Measurements from ENCODE around the gene UBR1. TPM values are rescaled to one million over a fixed set of nuclear protein-coding genes. Genes with fewer than 3 reads are reported as not detected.

UBR1 gene
- total and polyA plus RNA-seq, 2 donors from 2014 or later = 6.0 to 36.9 TPM

DNA sequence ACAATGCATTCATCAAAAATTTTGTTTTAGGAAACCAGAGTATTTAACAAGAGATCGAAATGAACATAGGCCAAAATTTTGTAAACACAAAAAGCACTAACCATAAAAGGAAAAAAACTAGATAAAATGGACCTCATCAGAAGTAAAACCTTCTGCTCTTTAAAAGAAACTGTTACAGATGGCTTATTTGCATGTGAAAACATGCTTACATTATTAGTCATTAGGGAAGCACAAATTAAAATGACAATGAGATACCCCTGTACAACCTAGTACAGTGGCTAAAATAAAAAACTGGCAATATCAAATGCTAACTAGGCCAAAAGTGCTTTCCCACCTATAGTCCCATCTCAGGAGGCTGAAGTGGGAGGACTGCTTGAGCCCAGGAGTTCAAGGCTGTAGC, 19.3 kb downstream of the UBR1 start:
- TF ChIP-seq, protein P1, sequence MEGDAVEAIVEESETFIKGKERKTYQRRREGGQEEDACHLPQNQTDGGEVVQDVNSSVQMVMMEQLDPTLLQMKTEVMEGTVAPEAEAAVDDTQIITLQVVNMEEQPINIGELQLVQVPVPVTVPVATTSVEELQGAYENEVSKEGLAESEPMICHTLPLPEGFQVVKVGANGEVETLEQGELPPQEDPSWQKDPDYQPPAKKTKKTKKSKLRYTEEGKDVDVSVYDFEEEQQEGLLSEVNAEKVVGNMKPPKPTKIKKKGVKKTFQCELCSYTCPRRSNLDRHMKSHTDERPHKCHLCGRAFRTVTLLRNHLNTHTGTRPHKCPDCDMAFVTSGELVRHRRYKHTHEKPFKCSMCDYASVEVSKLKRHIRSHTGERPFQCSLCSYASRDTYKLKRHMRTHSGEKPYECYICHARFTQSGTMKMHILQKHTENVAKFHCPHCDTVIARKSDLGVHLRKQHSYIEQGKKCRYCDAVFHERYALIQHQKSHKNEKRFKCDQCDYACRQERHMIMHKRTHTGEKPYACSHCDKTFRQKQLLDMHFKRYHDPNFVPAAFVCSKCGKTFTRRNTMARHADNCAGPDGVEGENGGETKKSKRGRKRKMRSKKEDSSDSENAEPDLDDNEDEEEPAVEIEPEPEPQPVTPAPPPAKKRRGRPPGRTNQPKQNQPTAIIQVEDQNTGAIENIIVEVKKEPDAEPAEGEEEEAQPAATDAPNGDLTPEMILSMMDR (IDR thresholded peaks at IDR 0.05; ENCODE audit: borderline replicate concordance, extremely low read depth, insufficient read depth) = no peak
- no peak for FAIRE-seq
- Histone ChIP-seq H3K36me3 (ENCODE audit: control insufficient read depth in 2 of 3, insufficient read depth in 3 of 3, low read length in 3 of 3) (no peaks in the 10 kb centered on the region), H3K4me1 (ENCODE audit: control insufficient read depth in 2 of 3, insufficient read depth in 2 of 3, low read depth in 1 of 3, low read length in 3 of 3) (no peaks in the 10 kb centered on the region), H3K27ac (ENCODE audit: low read depth in 2 of 2, low read length in 2 of 2) (no peak overlapping the region), H3K27me3 (ENCODE audit: control insufficient read depth, insufficient read depth, low read length) (no peaks in the 10 kb centered on the region), H3K9ac (ENCODE audit: low read length in 3 of 3) (no peak overlapping the region), H3K9me3 (ENCODE audit: control insufficient read depth in 2 of 3, insufficient read depth in 1 of 3, low read length in 3 of 3) (no peaks in the 10 kb centered on the region), H3K4me3 (ENCODE audit: low read length in 3 of 3) (no peak overlapping the region)
- intact Hi-C loops (cut with DNase I) = no loop called here
- DNase-seq = no peak

DNA sequence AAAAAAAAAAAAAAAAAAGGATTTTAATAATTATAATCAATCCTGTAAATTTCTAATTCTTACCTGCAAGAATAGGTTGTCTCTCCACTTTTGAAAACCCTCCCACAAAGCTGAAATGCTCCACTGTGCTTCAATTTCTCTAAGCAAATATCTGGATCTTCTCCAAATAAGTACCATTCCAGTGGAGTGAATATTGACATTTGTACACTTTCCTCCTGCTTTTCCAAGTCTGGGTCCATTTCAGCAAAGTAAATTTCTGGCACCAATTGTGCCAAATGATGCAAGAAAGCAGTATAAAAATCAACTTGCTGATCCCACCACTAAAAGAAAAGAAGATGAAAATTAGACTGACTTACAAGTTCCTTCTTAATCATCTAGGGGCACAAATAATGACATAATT, 19.9 kb downstream of the UBR1 start:
- Histone ChIP-seq H3K4me3 (ENCODE audit: low read length in 3 of 3) (no peak overlapping the region), H3K9ac (ENCODE audit: low read length in 3 of 3) (no peak overlapping the region), H3K9me3 (ENCODE audit: control insufficient read depth in 2 of 3, insufficient read depth in 1 of 3, low read length in 3 of 3) (no peaks in the 10 kb centered on the region), H3K36me3 (ENCODE audit: control insufficient read depth in 2 of 3, insufficient read depth in 3 of 3, low read length in 3 of 3) (peaks cover 0 to 2% (median under 1%) of the 10 kb centered on the region in 3 donors), H3K27ac (ENCODE audit: low read depth in 2 of 2, low read length in 2 of 2) (no peak overlapping the region), H3K4me1 (ENCODE audit: control insufficient read depth in 2 of 3, insufficient read depth in 2 of 3, low read depth in 1 of 3, low read length in 3 of 3) (no peaks in the 10 kb centered on the region), H3K27me3 (ENCODE audit: control insufficient read depth, insufficient read depth, low read length) (no peaks in the 10 kb centered on the region)
- FAIRE-seq (no peak), DNase-seq (no peak)
- TF ChIP-seq, protein P1 (IDR thresholded peaks at IDR 0.05; ENCODE audit: borderline replicate concordance, extremely low read depth, insufficient read depth) = no peak
- intact Hi-C loops (cut with DNase I) = no loop called here

DNA sequence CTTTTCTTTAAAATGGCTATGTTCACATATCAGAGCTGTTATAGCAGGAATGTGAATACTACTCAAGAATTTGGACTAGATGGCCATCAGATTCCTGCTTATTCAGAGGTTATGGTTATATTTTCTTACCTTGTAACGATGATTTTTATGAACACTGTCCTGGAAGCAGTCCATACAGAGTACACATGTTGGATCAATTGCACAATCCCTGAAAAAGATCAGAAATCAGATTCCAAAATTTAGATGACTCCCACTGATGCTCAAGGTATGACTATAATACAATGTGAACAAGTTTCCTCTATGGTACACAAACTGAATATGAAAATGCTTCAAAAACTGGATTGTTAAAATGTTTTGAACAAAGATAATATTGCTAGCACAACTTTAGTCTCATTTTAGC, 23.3 kb downstream of the UBR1 start:
- DNase-seq (no peak), FAIRE-seq (no peak)
- Histone ChIP-seq H3K36me3 (ENCODE audit: control insufficient read depth in 2 of 3, insufficient read depth in 3 of 3, low read length in 3 of 3) (peaks cover 2 to 10% (median 4%) of the 10 kb centered on the region in 3 donors), H3K9me3 (ENCODE audit: control insufficient read depth in 2 of 3, insufficient read depth in 1 of 3, low read length in 3 of 3) (no peaks in the 10 kb centered on the region), H3K4me3 (ENCODE audit: low read length in 3 of 3) (no peak overlapping the region), H3K9ac (ENCODE audit: low read length in 3 of 3) (no peak overlapping the region), H3K27me3 (ENCODE audit: control insufficient read depth, insufficient read depth, low read length) (no peaks in the 10 kb centered on the region), H3K27ac (ENCODE audit: low read depth in 2 of 2, low read length in 2 of 2) (no peak overlapping the region), H3K4me1 (ENCODE audit: control insufficient read depth in 2 of 3, insufficient read depth in 2 of 3, low read depth in 1 of 3, low read length in 3 of 3) (no peaks in the 10 kb centered on the region)
- TF ChIP-seq, protein P1 (IDR thresholded peaks at IDR 0.05; ENCODE audit: borderline replicate concordance, extremely low read depth, insufficient read depth) = no peak
- intact Hi-C loops (cut with DNase I) = no loop called here

DNA sequence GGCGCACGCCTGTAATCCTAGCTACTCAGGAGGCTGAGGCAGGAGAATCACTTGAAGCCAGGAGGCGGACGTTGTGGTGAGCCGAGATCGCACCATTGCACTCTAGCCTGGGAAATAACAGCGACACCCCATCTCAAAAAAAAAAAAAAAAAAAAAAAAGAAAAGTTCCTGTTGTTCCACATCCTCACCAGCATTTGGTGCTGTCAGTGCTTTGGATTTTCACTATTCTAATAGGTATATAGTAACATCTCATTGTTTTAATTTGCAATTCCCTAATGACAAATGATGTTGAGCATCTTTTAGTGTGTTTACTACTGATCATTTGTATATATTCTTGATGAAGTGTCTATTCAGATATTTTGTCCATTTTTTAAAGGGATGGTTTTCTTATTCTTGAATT, 24.6 kb downstream of the UBR1 start:
- no peak for DNase-seq
- peaks cover 2 to 10% (median 4%) of the 10 kb centered on the region in 3 donors for H3K36me3 ChIP-seq (ENCODE audit: control insufficient read depth in 2 of 3, insufficient read depth in 3 of 3, low read length in 3 of 3)
- no peak overlapping the region for H3K27ac ChIP-seq (ENCODE audit: low read depth in 2 of 2, low read length in 2 of 2)
- no peaks in the 10 kb centered on the region for H3K27me3 ChIP-seq (ENCODE audit: control insufficient read depth, insufficient read depth, low read length)
- no peak overlapping the region for H3K9ac ChIP-seq (ENCODE audit: low read length in 3 of 3)
- TF ChIP-seq, protein P1 (IDR thresholded peaks at IDR 0.05; ENCODE audit: borderline replicate concordance, extremely low read depth, insufficient read depth) = no peak
- H3K4me3 ChIP-seq (ENCODE audit: low read length in 3 of 3) = no peak overlapping the region
- no peaks in the 10 kb centered on the region for H3K4me1 ChIP-seq (ENCODE audit: control insufficient read depth in 2 of 3, insufficient read depth in 2 of 3, low read depth in 1 of 3, low read length in 3 of 3)
- H3K9me3 ChIP-seq (ENCODE audit: control insufficient read depth in 2 of 3, insufficient read depth in 1 of 3, low read length in 3 of 3) = no peaks in the 10 kb centered on the region
- FAIRE-seq = no peak
- intact Hi-C loops (cut with DNase I) = no loop called here
